ENCODE results near the gene CYB5D1. TPM values are rescaled to one million over a fixed set of nuclear protein-coding genes. Genes with fewer than 3 reads are reported as not detected.

CYB5D1 gene
- total and polyA plus RNA-seq, 7 experiments from 2014 or later = 7.5 to 14.2 (median 9.0) TPM

DNA sequence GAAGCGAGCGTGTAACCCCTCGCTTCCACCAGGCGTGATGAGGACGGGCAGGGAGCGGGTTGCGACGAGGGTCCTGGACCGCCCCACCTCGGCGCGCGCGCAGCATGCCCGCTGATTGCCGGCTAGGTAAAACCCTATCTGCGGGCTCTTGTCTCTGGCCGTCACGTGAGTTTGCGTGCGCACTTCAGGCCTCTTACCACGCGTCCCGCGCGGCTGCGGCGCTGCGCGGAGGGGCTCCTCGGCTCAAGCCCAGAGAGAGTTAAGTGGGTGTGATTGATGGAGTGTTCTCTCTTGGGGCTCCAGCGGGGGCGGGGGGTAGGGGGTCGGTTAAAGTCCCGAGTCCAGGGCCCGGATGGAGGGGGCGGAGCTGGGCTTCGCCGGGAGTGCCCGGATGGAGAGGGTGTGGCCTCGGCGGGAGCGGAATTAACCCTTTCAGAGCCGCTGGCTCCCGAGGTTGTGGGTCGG, 15.9 kb upstream of the CYB5D1 start:
- no peaks in the 10 kb centered on the region for H3K27me3 ChIP-seq (ENCODE audit: control insufficient read depth in 2 of 2, insufficient read depth in 2 of 2, low read length in 2 of 2)
- H3K9me3 Mint-ChIP-seq = peaks cover 0 to 13% (median 0%) of the 10 kb centered on the region in 11 donors
- H3K27me3 Mint-ChIP-seq = peaks cover 0 to 2% (median 0%) of the 10 kb centered on the region in 5 donors
- H3K36me3 ChIP-seq (ENCODE audit: control insufficient read depth in 2 of 3, insufficient read depth in 3 of 3, low read length in 3 of 3) = peaks cover 0 to 15% (median 0%) of the 10 kb centered on the region in 3 experiments
- peak overlapping the region; percentile 100 for H3K27ac ChIP-seq (ENCODE audit: low read depth, low read length)
- no peaks in the 10 kb centered on the region for H3K9me3 ChIP-seq (ENCODE audit: control insufficient read depth in 2 of 3, low read length in 3 of 3)
- H3K4me3 ChIP-seq (ENCODE audit: low read length) = peak overlapping the region; percentile 84
- peaks cover 39 to 64% (median 51%) of the 10 kb centered on the region in 7 donors for H3K4me1 Mint-ChIP-seq
- ChIA-PET POLR2A (interaction anchor here (0.7 to 6.2 kb wide), 5 partner anchors 8 to 155 kb away, joined by 3 to 86 read pairs (median 4); partner anchors contain the start of genes CYB5D1, KDM6B, NAA38 and TP53), CTCF (interaction anchor here (0.6 to 1.4 kb wide), 5 partner anchors 15 to 148 kb away, joined by 3 to 4 read pairs (median 3); partner anchors contain the start of gene NAA38)
- intact Hi-C loops (cut with micrococcal nuclease) = loop anchor here (1.0 to 10.0 kb wide), 10 partner anchors 9 to 1190 kb away; partner anchors contain the start of genes ACADVL (in 1 of the 2), C17orf100 (in 1 of the 2), DLG4 (in 1 of the 2) and EIF5A (in 1 of the 2)
- H3K4me1 ChIP-seq (ENCODE audit: control insufficient read depth in 2 of 2, insufficient read depth in 2 of 2, low read length in 2 of 2) = peaks cover 26 to 48% of the 10 kb centered on the region in 2 donors
- DNase-seq (peak in 8 of 9 donors; percentile 77 to 91 (median 82)), ATAC-seq (peak; percentile 33)
- peak overlapping the region; percentile 85 to 99 (median 94) for H3K4me3 Mint-ChIP-seq
- H3K27ac Mint-ChIP-seq = peak overlapping the region; percentile 90 to 100 (median 99)
- H3K36me3 Mint-ChIP-seq = peaks cover 0 to 10% (median 3%) of the 10 kb centered on the region in 5 donors

DNA sequence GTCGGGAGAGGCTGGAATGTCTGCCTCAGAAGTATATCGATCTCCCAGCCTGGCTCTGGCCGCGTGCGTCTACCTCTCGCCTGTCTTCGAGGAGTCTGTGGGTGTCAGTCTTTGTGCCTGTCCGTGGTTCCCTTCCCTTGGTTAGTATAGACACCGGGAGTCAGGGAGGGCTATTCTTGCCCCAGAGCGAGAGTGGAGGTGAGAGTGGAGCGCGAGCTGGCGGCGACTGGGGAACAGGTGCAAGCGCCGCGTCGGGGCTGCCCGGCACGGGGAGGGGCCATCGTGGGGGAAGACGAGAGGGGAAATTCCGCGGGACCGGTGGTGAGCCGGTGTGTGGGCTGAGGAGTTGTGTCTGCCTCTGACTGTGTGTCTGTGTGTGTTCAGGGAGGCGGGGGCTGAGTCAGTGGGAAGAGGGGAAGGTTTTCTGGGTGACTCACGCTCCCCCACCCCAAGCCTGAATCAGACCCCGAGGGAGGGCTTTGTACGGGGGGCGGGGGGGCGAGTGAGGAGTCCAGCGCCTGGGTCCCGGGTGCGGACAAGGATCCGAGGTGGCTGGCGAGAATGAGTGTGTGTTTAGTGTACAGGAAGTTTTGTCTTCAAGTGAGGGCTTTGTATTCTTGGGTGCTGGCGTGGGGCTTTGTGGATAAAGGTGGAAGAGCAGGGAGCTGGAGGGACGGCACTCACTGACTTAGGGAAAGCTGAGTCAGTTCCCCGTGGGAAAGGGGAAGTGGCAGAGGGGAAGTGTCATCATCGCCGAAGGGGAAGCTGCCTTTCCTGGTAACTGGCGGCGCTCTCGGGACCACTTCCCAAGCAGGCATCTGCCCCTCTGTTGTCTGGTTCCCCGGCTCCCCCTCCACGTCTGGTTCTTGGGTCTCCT, 15.2 kb upstream of the CYB5D1 start:
- ATAC-seq (peak; percentile 66), DNase-seq (peak; percentile 84 to 98 (median 91))
- H3K27me3 Mint-ChIP-seq = peaks cover 0 to 2% (median 0%) of the 10 kb centered on the region in 5 donors
- POLR2A ChIA-PET = interaction anchor here (0.5 to 6.2 kb wide), 10 partner anchors 9 to 295 kb away, joined by 3 to 86 read pairs (median 4); partner anchors contain the start of genes CYB5D1, KDM6B, NAA38 and TP53
- peaks cover 0 to 13% (median 0%) of the 10 kb centered on the region in 11 donors for H3K9me3 Mint-ChIP-seq
- H3K4me3 Mint-ChIP-seq = peak overlapping the region; percentile 85 to 99 (median 94)
- Histone ChIP-seq H3K27ac (ENCODE audit: low read depth, low read length) (peak overlapping the region; percentile 100), H3K4me3 (ENCODE audit: low read length) (peak overlapping the region; percentile 84), H3K9me3 (ENCODE audit: control insufficient read depth in 2 of 3, low read length in 3 of 3) (no peaks in the 10 kb centered on the region), H3K4me1 (ENCODE audit: control insufficient read depth in 2 of 2, insufficient read depth in 2 of 2, low read length in 2 of 2) (peaks cover 20 to 41% of the 10 kb centered on the region in 2 donors), H3K27me3 (ENCODE audit: control insufficient read depth in 2 of 2, insufficient read depth in 2 of 2, low read length in 2 of 2) (no peaks in the 10 kb centered on the region), H3K36me3 (ENCODE audit: control insufficient read depth in 2 of 3, insufficient read depth in 3 of 3, low read length in 3 of 3) (peaks cover 0 to 21% (median 0%) of the 10 kb centered on the region in 3 experiments)
- peak overlapping the region; percentile 90 to 100 (median 99) for H3K27ac Mint-ChIP-seq
- intact Hi-C loops (cut with micrococcal nuclease) = loop anchor here (1.0 to 10.0 kb wide), 11 partner anchors 9 to 1190 kb away; partner anchors contain the start of genes ACADVL (in 1 of the 2), C17orf100 (in 1 of the 2), DLG4 (in 1 of the 2) and EIF5A (in 1 of the 2)
- H3K36me3 Mint-ChIP-seq = peaks cover 0 to 10% (median 3%) of the 10 kb centered on the region in 5 donors
- H3K4me1 Mint-ChIP-seq = peaks cover 32 to 57% (median 45%) of the 10 kb centered on the region in 7 donors
- CTCF ChIA-PET = interaction anchor here (0.8 to 1.4 kb wide), 4 partner anchors 9 to 147 kb away, joined by 3 to 7 read pairs (median 4); partner anchors contain the start of gene NAA38

DNA sequence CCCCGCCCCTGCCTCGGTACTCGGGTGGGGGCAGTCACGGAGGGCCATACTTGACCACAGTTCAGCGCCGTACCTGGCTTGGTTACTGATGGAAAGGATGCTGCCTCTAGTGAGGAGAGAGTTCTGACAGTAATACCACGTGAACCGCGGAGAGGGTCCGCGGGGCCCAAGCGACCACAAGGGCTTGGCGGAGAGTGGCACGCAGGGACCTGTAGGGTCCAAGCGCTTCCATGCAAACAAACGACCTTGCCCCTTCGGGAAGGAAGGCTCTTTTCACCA, 14.6 kb upstream of the CYB5D1 start:
- intact Hi-C loops (cut with micrococcal nuclease) = loop anchor here (1.0 to 10.0 kb wide), 9 partner anchors 8 to 1191 kb away; partner anchors contain the start of genes ACADVL (in 1 of the 2), C17orf100 (in 1 of the 2), DLG4 (in 1 of the 2) and EIF5A (in 1 of the 2)
- H3K36me3 Mint-ChIP-seq = peaks cover 0 to 10% (median 3%) of the 10 kb centered on the region in 5 donors
- peaks cover 0 to 13% (median 0%) of the 10 kb centered on the region in 11 donors for H3K9me3 Mint-ChIP-seq
- H3K27me3 ChIP-seq (ENCODE audit: control insufficient read depth in 2 of 2, insufficient read depth in 2 of 2, low read length in 2 of 2) = no peaks in the 10 kb centered on the region
- H3K27ac ChIP-seq (ENCODE audit: low read depth, low read length) = peak overlapping the region; percentile 100
- H3K36me3 ChIP-seq (ENCODE audit: control insufficient read depth in 2 of 3, insufficient read depth in 3 of 3, low read length in 3 of 3) = peaks cover 0 to 25% (median 0%) of the 10 kb centered on the region in 3 experiments
- H3K4me3 Mint-ChIP-seq = peak overlapping the region; percentile 85 to 99 (median 94)
- H3K4me3 ChIP-seq (ENCODE audit: low read length) = peak overlapping the region; percentile 84
- peaks cover 20 to 38% of the 10 kb centered on the region in 2 donors for H3K4me1 ChIP-seq (ENCODE audit: control insufficient read depth in 2 of 2, insufficient read depth in 2 of 2, low read length in 2 of 2)
- H3K9me3 ChIP-seq (ENCODE audit: control insufficient read depth in 2 of 3, low read length in 3 of 3) = no peaks in the 10 kb centered on the region
- no peak for ATAC-seq
- POLR2A ChIA-PET = interaction anchor here (0.5 to 6.2 kb wide), 7 partner anchors 8 to 295 kb away, joined by 3 to 86 read pairs (median 4); partner anchors contain the start of genes CYB5D1, KDM6B and NAA38
- DNase-seq = peak in 4 of 9 donors; percentile 42 to 66 (median 56)
- H3K27me3 Mint-ChIP-seq = peaks cover 0 to 2% (median 0%) of the 10 kb centered on the region in 5 donors
- peaks cover 29 to 54% (median 41%) of the 10 kb centered on the region in 7 donors for H3K4me1 Mint-ChIP-seq
- CTCF ChIA-PET = interaction anchor here (1.1 to 1.3 kb wide), 2 partner anchors 8 to 16 kb away, joined by 4 to 7 read pairs; no protein-coding TSS in a partner anchor
- peak overlapping the region; percentile 90 to 100 (median 99) for H3K27ac Mint-ChIP-seq

DNA sequence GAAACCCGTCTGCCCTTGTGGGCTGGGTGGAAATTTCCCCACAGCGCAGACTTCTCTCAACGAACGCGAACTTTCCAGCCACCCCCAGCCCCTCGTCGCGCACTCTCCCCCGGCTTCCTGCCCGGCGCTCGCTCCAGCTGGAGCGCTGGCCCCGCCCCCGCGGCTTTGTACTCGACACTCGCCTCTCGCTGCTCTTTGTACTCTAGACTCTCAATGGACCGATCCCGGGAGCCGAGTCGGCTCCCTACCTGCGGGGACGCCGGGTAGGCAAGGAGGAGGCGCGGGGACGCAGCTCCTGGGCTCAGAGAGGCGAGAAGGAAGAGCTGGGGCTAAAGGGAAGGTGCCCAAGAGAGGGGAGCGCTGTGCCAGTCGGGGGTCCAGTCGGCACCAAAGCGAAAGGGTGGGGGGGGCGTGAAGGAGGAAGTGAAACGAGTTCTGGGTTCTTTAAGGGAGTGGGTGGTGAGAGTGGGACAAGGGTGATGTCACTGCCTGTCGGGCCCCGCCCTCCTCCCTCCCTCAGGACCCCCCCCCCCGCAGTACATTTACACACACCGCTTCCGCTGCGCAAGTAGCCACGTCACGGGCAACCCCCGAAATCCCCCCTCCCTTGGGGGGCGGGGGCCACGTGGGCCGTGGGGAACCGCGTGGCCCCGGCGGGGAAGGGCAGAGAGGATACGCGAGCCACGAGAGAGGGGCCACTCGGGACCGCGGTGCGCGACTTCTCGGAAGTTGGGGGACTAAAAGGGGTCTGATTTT, 14.1 kb upstream of the CYB5D1 start:
- DNase-seq (peak; percentile 87 to 94 (median 91)), ATAC-seq (peak; percentile 50)
- H3K27ac ChIP-seq (ENCODE audit: low read depth, low read length) = peak overlapping the region; percentile 100
- POLR2A ChIA-PET = interaction anchor here (0.5 to 6.2 kb wide), 7 partner anchors 8 to 296 kb away, joined by 3 to 86 read pairs (median 4); partner anchors contain the start of genes CYB5D1, KDM6B and NAA38
- Mint-ChIP-seq H3K27ac (peak overlapping the region; percentile 90 to 100 (median 99)), H3K4me1 (peaks cover 27 to 49% (median 37%) of the 10 kb centered on the region in 7 donors), H3K4me3 (peak overlapping the region; percentile 85 to 99 (median 94)), H3K27me3 (peaks cover 0 to 2% (median 0%) of the 10 kb centered on the region in 5 donors), H3K9me3 (peaks cover 0 to 13% (median 0%) of the 10 kb centered on the region in 11 donors), H3K36me3 (peaks cover 0 to 10% (median 3%) of the 10 kb centered on the region in 5 donors)
- H3K4me1 ChIP-seq (ENCODE audit: control insufficient read depth in 2 of 2, insufficient read depth in 2 of 2, low read length in 2 of 2) = peaks cover 17 to 34% of the 10 kb centered on the region in 2 donors
- H3K9me3 ChIP-seq (ENCODE audit: control insufficient read depth in 2 of 3, low read length in 3 of 3) = no peaks in the 10 kb centered on the region
- peaks cover 0 to 28% (median 0%) of the 10 kb centered on the region in 3 experiments for H3K36me3 ChIP-seq (ENCODE audit: control insufficient read depth in 2 of 3, insufficient read depth in 3 of 3, low read length in 3 of 3)
- CTCF ChIA-PET = interaction anchor here (1.1 to 1.3 kb wide), 2 partner anchors 8 to 16 kb away, joined by 4 to 7 read pairs; no protein-coding TSS in a partner anchor
- peak overlapping the region; percentile 84 for H3K4me3 ChIP-seq (ENCODE audit: low read length)
- intact Hi-C loops (cut with micrococcal nuclease) = loop anchor here (1.0 to 10.0 kb wide), 18 partner anchors 8 to 1191 kb away; partner anchors contain the start of genes NAA38 (in 2 of the 2), POLR2A (in 2 of the 2), ACADVL (in 1 of the 2) and ALOXE3 (in 1 of the 2)
- H3K27me3 ChIP-seq (ENCODE audit: control insufficient read depth in 2 of 2, insufficient read depth in 2 of 2, low read length in 2 of 2) = no peaks in the 10 kb centered on the region
